SK-N-SH treated with all-trans-retinoic acid at 6 μM for 48 hours (cell line): Measurements from ENCODE around the gene TANGO2.

Source experiments
- ATAC-seq: fragments of 200-7000 bp; cut with Tn5 transposase; 3 replicates; pipeline ENCODE4 v1.9.1; 2020; ENCODE audit warnings: mild to moderate bottlenecking, moderate library complexity
- ARNTL ChIP-seq: fragments of 450-650 bp; formaldehyde crosslinking; IDR thresholded peaks from 2 replicates; pipeline ENCODE4 v1.5.0; 2020; ENCODE audit warnings: low read depth, mild to moderate bottlenecking, moderate library complexity, borderline replicate concordance
- CREB5 ChIP-seq: fragments of 250-450 bp; sonication (Bioruptor Pico); IDR thresholded peaks from 2 replicates; pipeline ENCODE4 v1.5.1; 2020; ENCODE audit warnings: low read depth, mild to moderate bottlenecking, moderate library complexity
- CSDC2 ChIP-seq: fragments of 250-450 bp; sonication (Bioruptor Pico); IDR thresholded peaks from 2 replicates; pipeline ENCODE4 v1.5.0; 2020; ENCODE audit warnings: mild to moderate bottlenecking, moderate library complexity
- CSRNP3 ChIP-seq: fragments of 250-450 bp; sonication (Bioruptor Pico); IDR thresholded peaks from 2 replicates; pipeline ENCODE4 v1.5.1; 2021; ENCODE audit warnings: mild to moderate bottlenecking, moderate library complexity
- ESRRG ChIP-seq: fragments of 250-450 bp; sonication (Bioruptor Pico); IDR thresholded peaks from 2 replicates; pipeline ENCODE4 v1.6.1; 2021; ENCODE audit warnings: mild to moderate bottlenecking
- GLIS3 ChIP-seq: fragments of 250-450 bp; sonication (Bioruptor Pico); IDR thresholded peaks from 2 replicates; pipeline ENCODE4 v1.5.0; 2020; ENCODE audit warnings: mild to moderate bottlenecking, moderate library complexity
- PPARA ChIP-seq: fragments of 250-450 bp; sonication (Bioruptor Pico); IDR thresholded peaks from 2 replicates; pipeline ENCODE4 v1.5.0; 2020; ENCODE audit warnings: mild to moderate bottlenecking, borderline replicate concordance
- SNAI2 ChIP-seq: fragments of 250-450 bp; sonication (Bioruptor Pico); IDR thresholded peaks from 2 replicates; pipeline ENCODE4 v1.5.0; 2020; ENCODE audit warnings: mild to moderate bottlenecking, moderate library complexity
- TCF4 ChIP-seq: fragments of 250-450 bp; sonication (Bioruptor Pico); IDR thresholded peaks from 2 replicates; pipeline ENCODE4 v1.8.0; 2021; ENCODE audit warnings: mild to moderate bottlenecking, moderate library complexity, borderline replicate concordance
- ZC3H10 ChIP-seq: fragments of 250-450 bp; sonication (Bioruptor Pico); IDR thresholded peaks from 2 replicates; pipeline ENCODE4 v1.5.1; 2021; ENCODE audit warnings: mild to moderate bottlenecking, moderate library complexity
- ZFP3 ChIP-seq: fragments of 250-450 bp; sonication (Bioruptor Pico); IDR thresholded peaks from 2 replicates; pipeline ENCODE4 v1.5.0; 2020; ENCODE audit warnings: mild to moderate bottlenecking, moderate library complexity
- ZNF565 ChIP-seq: fragments of 450-650 bp; formaldehyde crosslinking; conservative IDR thresholded peaks from 2 replicates; pipeline ENCODE4 v1.5.0; 2020; ENCODE audit warnings: low read depth, mild to moderate bottlenecking, moderate library complexity
- ZNF70 ChIP-seq: fragments of 450-650 bp; formaldehyde crosslinking; IDR thresholded peaks from 2 replicates; pipeline ENCODE4 v1.5.0; 2020; ENCODE audit warnings: mild to moderate bottlenecking, moderate library complexity
- TF ChIP-seq, protein P1 (sequence below): fragments of 250-450 bp; sonication (Bioruptor Pico); IDR thresholded peaks from 2 replicates; pipeline ENCODE4 v1.5.0; 2020; ENCODE audit warnings: mild to moderate bottlenecking, moderate library complexity

Gene TANGO2

DNA sequence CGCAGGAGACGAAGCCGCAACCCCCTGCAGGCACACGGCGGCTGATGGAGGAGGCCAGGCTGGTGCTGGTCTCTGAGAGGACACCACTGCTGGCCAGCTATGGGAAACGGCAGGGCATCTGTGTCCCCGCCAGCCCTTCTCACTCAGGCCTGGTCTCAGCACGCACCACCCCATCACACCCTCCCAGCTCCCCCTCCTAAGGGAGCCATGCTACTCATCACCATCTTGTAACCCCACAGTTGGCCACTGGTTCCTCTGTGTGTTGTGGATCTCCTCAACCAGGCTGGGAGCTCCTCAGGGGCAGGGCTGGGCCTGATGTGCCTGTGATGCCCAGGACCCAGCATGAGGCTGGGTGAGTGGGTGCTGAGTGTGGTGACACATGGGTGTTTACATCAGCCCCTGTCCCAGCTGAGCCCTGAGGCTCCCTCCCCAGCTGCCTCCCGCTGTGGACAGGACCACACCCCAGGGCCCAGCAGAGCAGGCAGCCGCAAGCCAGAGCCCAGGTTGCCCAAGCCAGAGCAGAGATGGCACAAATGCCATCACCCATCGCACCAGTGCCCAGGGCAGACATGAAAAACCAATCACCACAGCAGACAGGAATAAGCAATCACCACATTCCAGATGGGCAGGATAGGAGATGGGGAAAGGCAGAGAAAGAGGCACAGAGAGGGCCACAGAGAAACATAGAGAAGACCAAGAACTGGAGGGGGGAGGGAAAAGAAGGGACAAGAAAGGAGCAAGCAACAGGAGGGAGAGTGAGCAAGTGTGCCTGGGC is 12.5 kb upstream of the TANGO2 start:
- TF ChIP-seq, protein P1, sequence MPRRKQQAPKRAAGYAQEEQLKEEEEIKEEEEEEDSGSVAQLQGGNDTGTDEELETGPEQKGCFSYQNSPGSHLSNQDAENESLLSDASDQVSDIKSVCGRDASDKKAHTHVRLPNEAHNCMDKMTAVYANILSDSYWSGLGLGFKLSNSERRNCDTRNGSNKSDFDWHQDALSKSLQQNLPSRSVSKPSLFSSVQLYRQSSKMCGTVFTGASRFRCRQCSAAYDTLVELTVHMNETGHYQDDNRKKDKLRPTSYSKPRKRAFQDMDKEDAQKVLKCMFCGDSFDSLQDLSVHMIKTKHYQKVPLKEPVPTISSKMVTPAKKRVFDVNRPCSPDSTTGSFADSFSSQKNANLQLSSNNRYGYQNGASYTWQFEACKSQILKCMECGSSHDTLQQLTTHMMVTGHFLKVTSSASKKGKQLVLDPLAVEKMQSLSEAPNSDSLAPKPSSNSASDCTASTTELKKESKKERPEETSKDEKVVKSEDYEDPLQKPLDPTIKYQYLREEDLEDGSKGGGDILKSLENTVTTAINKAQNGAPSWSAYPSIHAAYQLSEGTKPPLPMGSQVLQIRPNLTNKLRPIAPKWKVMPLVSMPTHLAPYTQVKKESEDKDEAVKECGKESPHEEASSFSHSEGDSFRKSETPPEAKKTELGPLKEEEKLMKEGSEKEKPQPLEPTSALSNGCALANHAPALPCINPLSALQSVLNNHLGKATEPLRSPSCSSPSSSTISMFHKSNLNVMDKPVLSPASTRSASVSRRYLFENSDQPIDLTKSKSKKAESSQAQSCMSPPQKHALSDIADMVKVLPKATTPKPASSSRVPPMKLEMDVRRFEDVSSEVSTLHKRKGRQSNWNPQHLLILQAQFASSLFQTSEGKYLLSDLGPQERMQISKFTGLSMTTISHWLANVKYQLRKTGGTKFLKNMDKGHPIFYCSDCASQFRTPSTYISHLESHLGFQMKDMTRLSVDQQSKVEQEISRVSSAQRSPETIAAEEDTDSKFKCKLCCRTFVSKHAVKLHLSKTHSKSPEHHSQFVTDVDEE (CRISPR knock-in tag), result no peak
- no peak for TF ChIP-seq ESRRG (CRISPR knock-in tag)
- TF ChIP-seq ARNTL (CRISPR knock-in tag), result no peak
- TF ChIP-seq CREB5 (CRISPR knock-in tag), result no peak
- TF ChIP-seq ZNF70, result no peak
- no peak for TF ChIP-seq SNAI2 (CRISPR knock-in tag)
- no peak for TF ChIP-seq ZC3H10 (CRISPR knock-in tag)
- no peak for TF ChIP-seq CSDC2 (CRISPR knock-in tag)
- no peak for TF ChIP-seq ZFP3 (CRISPR knock-in tag)
- TF ChIP-seq CSRNP3 (CRISPR knock-in tag), result no peak
- ATAC-seq, result no peak

GRCh38 chr22:20009018-20009491 is 11.9 kb upstream of the TANGO2 start:
- no peak for ATAC-seq
- TF ChIP-seq PPARA (CRISPR knock-in tag), result 0 out of 2 replicates have a peak, but pooled peaks have one; percentile 15
- no peak for TF ChIP-seq ZNF565 (CRISPR knock-in tag)
- TF ChIP-seq, all 23 proteins: peak for 1

- TF ChIP-seq TCF4 (CRISPR knock-in tag), result peak; percentile 90
- no peak for TF ChIP-seq CSDC2 (CRISPR knock-in tag)
- TF ChIP-seq CREB5 (CRISPR knock-in tag), result no peak
- 0 out of 2 replicates have a peak, but pooled peaks have one; percentile 39 for TF ChIP-seq GLIS3 (CRISPR knock-in tag)
- TF ChIP-seq, protein P1 (CRISPR knock-in tag), result peak; percentile 89
- TF ChIP-seq, all 23 proteins: peak for 3
- peak; percentile 10; the same call in 1 of the 3 replicates for ATAC-seq
These were observed 11.2 kb upstream of the TANGO2 start for GRCh38 chr22:20009582-20010306.
